ENCODE data around the gene FOXA2.

FOXA2 gene

DNA sequence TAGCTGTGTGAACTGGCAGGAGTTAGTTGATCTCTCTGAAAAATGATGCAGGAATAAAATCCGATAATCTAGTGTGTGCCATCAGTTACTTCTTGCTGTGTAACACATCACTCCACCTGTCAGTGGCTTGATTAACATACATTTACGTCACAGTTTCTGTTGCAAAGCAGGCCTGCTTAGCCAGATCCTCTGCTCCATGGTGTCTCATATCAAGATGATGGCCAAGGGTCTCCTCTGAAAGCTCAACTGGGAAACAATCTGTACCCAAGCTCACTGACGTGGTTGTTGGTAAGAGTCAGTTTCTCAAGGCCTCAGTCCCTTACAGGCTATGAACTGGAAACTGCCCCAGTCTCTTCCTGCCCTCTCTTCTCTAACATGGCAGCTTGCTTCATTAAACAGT, 51.8 kb downstream of the FOXA2 start:
- DNase-seq (ENCODE audit: low read depth): no peak
- in situ Hi-C loops (cut with HindIII; ENCODE audit: low sequenced_read_pairs): no loop called here

GRCh38 chr20:22531756-22532155, 52.6 kb downstream of the FOXA2 start:
- in situ Hi-C loops (cut with HindIII; ENCODE audit: low sequenced_read_pairs): no loop called here
- DNase-seq (ENCODE audit: low read depth): no peak
- TF ChIP-seq, protein P1, sequence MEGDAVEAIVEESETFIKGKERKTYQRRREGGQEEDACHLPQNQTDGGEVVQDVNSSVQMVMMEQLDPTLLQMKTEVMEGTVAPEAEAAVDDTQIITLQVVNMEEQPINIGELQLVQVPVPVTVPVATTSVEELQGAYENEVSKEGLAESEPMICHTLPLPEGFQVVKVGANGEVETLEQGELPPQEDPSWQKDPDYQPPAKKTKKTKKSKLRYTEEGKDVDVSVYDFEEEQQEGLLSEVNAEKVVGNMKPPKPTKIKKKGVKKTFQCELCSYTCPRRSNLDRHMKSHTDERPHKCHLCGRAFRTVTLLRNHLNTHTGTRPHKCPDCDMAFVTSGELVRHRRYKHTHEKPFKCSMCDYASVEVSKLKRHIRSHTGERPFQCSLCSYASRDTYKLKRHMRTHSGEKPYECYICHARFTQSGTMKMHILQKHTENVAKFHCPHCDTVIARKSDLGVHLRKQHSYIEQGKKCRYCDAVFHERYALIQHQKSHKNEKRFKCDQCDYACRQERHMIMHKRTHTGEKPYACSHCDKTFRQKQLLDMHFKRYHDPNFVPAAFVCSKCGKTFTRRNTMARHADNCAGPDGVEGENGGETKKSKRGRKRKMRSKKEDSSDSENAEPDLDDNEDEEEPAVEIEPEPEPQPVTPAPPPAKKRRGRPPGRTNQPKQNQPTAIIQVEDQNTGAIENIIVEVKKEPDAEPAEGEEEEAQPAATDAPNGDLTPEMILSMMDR (IDR thresholded peaks at IDR 0.05; ENCODE audit: low read depth, low read length, missing control alignments): no peak
- no peak overlapping the region for H3K4me3 ChIP-seq (ENCODE audit: low read depth, low read length)

More for the DNA sequence above, 51.8 kb downstream of the FOXA2 start:
- H3K4me3 ChIP-seq (ENCODE audit: low read depth, low read length): no peak overlapping the region
- TF ChIP-seq, protein P1 (IDR thresholded peaks at IDR 0.05; ENCODE audit: low read depth, low read length, missing control alignments): no peak

DNA sequence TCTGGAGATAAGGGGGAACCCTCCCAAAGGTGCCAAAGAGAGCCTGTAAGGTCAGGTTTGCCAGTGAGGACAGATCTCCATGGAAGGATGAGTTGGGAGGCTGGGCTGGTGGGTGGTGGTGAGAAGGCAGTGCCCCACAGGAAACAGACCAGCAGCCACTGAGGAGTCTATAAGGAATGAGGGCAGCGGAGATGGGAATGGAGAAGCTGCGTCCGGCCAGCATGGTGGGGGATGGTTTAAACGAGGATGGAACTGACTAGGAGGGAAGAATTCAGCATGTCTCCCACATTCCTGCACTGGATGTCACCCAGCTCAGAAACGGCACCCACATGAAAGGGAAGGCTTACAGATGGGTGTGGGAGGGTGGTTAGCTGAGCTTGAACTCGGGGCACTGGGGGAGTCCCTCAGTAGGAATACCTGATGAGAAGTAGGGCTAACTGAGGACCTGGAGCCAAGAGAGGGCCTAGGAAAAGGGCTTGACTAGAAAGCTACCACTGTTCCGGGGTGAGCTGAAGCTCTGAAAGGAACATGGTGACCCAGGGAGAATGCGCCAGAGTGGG, 53.2 kb downstream of the FOXA2 start:
- no peak for DNase-seq (ENCODE audit: low read depth)
- in situ Hi-C loops (cut with HindIII; ENCODE audit: low sequenced_read_pairs): no loop called here
- H3K4me3 ChIP-seq (ENCODE audit: low read depth, low read length): no peak overlapping the region
- TF ChIP-seq, protein P1 (IDR thresholded peaks at IDR 0.05; ENCODE audit: low read depth, low read length, missing control alignments): no peak

Measured in astrocyte of the cerebellum (primary cell).